Measurements from ENCODE around the gene TMEM156.
"Not testable (repeated sequence)": the region's sequence is repeated elsewhere in the genome, so short reads cannot be mapped to it uniquely, and the experiment has no call there.

Gene TMEM156

DNA sequence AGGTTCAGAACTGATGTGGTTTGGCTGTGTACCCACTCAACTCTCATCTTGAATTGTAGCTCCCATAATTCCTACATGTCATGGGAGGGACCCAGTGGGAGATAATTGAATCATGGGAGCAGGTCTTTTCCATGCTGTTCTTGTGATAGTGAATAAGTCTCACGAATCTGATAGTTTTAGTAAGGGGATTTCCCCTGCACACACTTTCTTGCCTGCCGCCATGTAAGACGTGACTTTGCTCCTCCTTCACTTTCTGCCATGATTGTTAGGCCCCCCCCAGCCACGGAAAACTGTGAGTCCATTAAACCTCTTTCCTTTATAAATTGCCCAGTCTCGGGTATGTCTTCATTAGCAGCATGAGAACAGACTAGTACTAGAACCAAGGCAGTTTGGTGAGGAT is 73.0 kb downstream of the TMEM156 start:
- H3K23ac ChIP-seq (ENCODE audit: low read length); H2AFZ ChIP-seq (ENCODE audit: insufficient read depth, low read length, poor library complexity); H3K79me2 ChIP-seq (ENCODE audit: control insufficient read depth, insufficient read depth, low read length, poor library complexity); H3K9me3 ChIP-seq (ENCODE audit: insufficient read depth, low read depth, low read length); H3K36me3 ChIP-seq (ENCODE audit: control insufficient read depth in 1 of 2, insufficient read depth in 2 of 2, low read length in 2 of 2); H3K18ac ChIP-seq (ENCODE audit: low read length); H4K8ac ChIP-seq (ENCODE audit: low read depth, low read length); H3K4me3 ChIP-seq (ENCODE audit: low read depth, low read length); DNase-seq; H2BK12ac ChIP-seq (ENCODE audit: low read length); H3K14ac ChIP-seq (ENCODE audit: low read length); H4K12ac ChIP-seq (ENCODE audit: low read depth, low read length); H2AK5ac ChIP-seq (ENCODE audit: low read length); H3K27me3 ChIP-seq (ENCODE audit: insufficient read depth, low read length); H2BK5ac ChIP-seq (ENCODE audit: low read depth, low read length, poor library complexity); H2BK120ac ChIP-seq (ENCODE audit: insufficient read depth, low read length, poor library complexity); H3K4me2 ChIP-seq (ENCODE audit: low read length); H3K79me1 ChIP-seq (ENCODE audit: low read length); H3K9ac ChIP-seq (ENCODE audit: low read length); H3K4me1 ChIP-seq (ENCODE audit: control insufficient read depth in 1 of 2, insufficient read depth in 2 of 2, low read length in 2 of 2); H3K27ac ChIP-seq (ENCODE audit: low read depth, low read length); H3K4ac ChIP-seq (ENCODE audit: low read depth, low read length); H4K91ac ChIP-seq (ENCODE audit: low read depth, low read length): not testable (repeated sequence)
- WGBS (ENCODE audit: extremely low coverage, insufficient coverage, insufficient read length) = no CpG with 5 or more reads among the region's 5 CpGs

DNA sequence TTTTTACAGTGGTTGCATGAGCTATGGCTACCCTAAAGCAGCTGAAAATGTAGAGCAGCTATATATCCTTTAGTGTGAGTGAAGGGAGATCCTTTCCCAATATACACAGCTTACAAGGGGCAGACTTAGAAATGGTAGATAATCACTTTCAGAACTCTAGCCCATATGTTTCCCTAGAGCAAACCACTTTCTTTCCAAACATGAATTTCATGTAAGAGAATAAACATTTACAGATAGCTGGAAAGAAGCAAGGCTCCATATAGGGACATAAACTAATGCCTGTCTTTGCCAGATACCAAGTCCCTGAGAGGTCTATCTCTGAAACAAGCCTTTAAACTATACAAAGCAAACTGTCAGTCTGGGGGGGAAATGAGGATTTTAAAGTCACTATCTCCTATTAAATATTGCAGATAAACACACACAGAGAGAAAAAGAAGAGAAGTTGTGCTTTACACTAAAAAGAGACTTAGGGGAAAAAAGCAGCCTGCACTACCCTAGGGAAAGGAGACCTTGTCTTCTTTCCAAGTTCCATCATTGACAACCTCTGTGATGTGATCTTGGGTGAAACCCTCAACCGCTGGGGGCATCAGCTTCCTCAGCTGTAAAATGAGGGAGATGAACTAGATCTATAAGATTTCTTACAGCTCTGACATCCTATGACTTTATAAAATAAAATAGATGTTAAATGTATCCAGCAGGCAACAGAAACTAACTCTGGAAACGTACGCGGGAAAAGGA is 73.6 kb downstream of the TMEM156 start:
- no peak overlapping the region for H3K4me2 ChIP-seq (ENCODE audit: low read length)
- H2AK5ac ChIP-seq (ENCODE audit: low read length) = no peak overlapping the region
- no peak overlapping the region for H4K8ac ChIP-seq (ENCODE audit: low read depth, low read length)
- H2BK5ac ChIP-seq (ENCODE audit: low read depth, low read length, poor library complexity) = no peak overlapping the region
- H3K23ac ChIP-seq (ENCODE audit: low read length) = no peak overlapping the region
- no peak overlapping the region for H3K9ac ChIP-seq (ENCODE audit: low read length)
- H2BK12ac ChIP-seq (ENCODE audit: low read length) = no peak overlapping the region
- H3K4me1 ChIP-seq (ENCODE audit: control insufficient read depth in 1 of 2, insufficient read depth in 2 of 2, low read length in 2 of 2) = no peaks in the 10 kb centered on the region
- no peak overlapping the region for H3K4ac ChIP-seq (ENCODE audit: low read depth, low read length)
- H4K91ac ChIP-seq (ENCODE audit: low read depth, low read length) = no peak overlapping the region
- H4K12ac ChIP-seq (ENCODE audit: low read depth, low read length) = no peak overlapping the region
- H3K9me3 ChIP-seq (ENCODE audit: insufficient read depth, low read depth, low read length) = no peaks in the 10 kb centered on the region
- H3K79me2 ChIP-seq (ENCODE audit: control insufficient read depth, insufficient read depth, low read length, poor library complexity) = no peaks in the 10 kb centered on the region
- H3K18ac ChIP-seq (ENCODE audit: low read length) = no peak overlapping the region
- H3K27me3 ChIP-seq (ENCODE audit: insufficient read depth, low read length) = no peaks in the 10 kb centered on the region
- H3K79me1 ChIP-seq (ENCODE audit: low read length) = no peaks in the 10 kb centered on the region
- H3K14ac ChIP-seq (ENCODE audit: low read length) = no peak overlapping the region
- DNase-seq = no peak
- no peak overlapping the region for H2AFZ ChIP-seq (ENCODE audit: insufficient read depth, low read length, poor library complexity)
- H3K36me3 ChIP-seq (ENCODE audit: control insufficient read depth in 1 of 2, insufficient read depth in 2 of 2, low read length in 2 of 2) = no peaks in the 10 kb centered on the region
- no peak overlapping the region for H3K27ac ChIP-seq (ENCODE audit: low read depth, low read length)
- H3K4me3 ChIP-seq (ENCODE audit: low read depth, low read length) = no peak overlapping the region
- no CpG with 5 or more reads among the region's 4 CpGs for WGBS (ENCODE audit: extremely low coverage, insufficient coverage, insufficient read length)
- no peak overlapping the region for H2BK120ac ChIP-seq (ENCODE audit: insufficient read depth, low read length, poor library complexity)

DNA sequence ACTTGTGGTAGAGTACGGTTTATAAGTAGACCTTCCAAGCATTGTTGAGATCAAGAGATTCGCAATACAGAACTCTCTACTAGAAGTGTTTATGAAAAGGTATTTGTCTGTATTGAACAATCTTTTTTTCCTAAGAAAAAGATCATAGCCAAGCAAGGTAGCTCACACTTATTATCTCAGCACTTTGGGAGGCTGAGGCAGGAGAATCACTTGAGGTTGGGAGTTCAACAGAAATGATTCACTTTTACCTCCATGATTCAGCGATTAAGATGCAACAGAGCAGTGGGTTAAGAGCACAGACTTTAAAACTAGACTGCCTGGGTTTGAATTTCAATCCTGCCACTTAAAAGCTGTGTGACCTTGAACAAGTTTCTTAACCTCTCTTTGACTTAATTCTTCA is 74.3 kb downstream of the TMEM156 start:
- Histone ChIP-seq H3K27me3 (ENCODE audit: insufficient read depth, low read length) (no peaks in the 10 kb centered on the region), H2BK12ac (ENCODE audit: low read length) (no peak overlapping the region), H3K36me3 (ENCODE audit: control insufficient read depth in 1 of 2, insufficient read depth in 2 of 2, low read length in 2 of 2) (no peaks in the 10 kb centered on the region), H3K4ac (ENCODE audit: low read depth, low read length) (no peak overlapping the region), H3K18ac (ENCODE audit: low read length) (no peak overlapping the region), H3K27ac (ENCODE audit: low read depth, low read length) (no peak overlapping the region), H2BK120ac (ENCODE audit: insufficient read depth, low read length, poor library complexity) (no peak overlapping the region), H3K9ac (ENCODE audit: low read length) (no peak overlapping the region), H3K79me2 (ENCODE audit: control insufficient read depth, insufficient read depth, low read length, poor library complexity) (no peaks in the 10 kb centered on the region), H3K4me2 (ENCODE audit: low read length) (no peak overlapping the region), H3K9me3 (ENCODE audit: insufficient read depth, low read depth, low read length) (no peaks in the 10 kb centered on the region), H4K8ac (ENCODE audit: low read depth, low read length) (no peak overlapping the region), H3K4me3 (ENCODE audit: low read depth, low read length) (no peak overlapping the region), H3K79me1 (ENCODE audit: low read length) (no peaks in the 10 kb centered on the region), H4K91ac (ENCODE audit: low read depth, low read length) (no peak overlapping the region), H3K14ac (ENCODE audit: low read length) (no peak overlapping the region), H3K4me1 (ENCODE audit: control insufficient read depth in 1 of 2, insufficient read depth in 2 of 2, low read length in 2 of 2) (no peaks in the 10 kb centered on the region), H2AK5ac (ENCODE audit: low read length) (no peak overlapping the region), H4K12ac (ENCODE audit: low read depth, low read length) (no peak overlapping the region), H3K23ac (ENCODE audit: low read length) (no peak overlapping the region), H2AFZ (ENCODE audit: insufficient read depth, low read length, poor library complexity) (no peak overlapping the region), H2BK5ac (ENCODE audit: low read depth, low read length, poor library complexity) (no peak overlapping the region)
- WGBS (ENCODE audit: extremely low coverage, insufficient coverage, insufficient read length) = no CpG with 5 or more reads among the region's 3 CpGs
- no peak for DNase-seq

DNA sequence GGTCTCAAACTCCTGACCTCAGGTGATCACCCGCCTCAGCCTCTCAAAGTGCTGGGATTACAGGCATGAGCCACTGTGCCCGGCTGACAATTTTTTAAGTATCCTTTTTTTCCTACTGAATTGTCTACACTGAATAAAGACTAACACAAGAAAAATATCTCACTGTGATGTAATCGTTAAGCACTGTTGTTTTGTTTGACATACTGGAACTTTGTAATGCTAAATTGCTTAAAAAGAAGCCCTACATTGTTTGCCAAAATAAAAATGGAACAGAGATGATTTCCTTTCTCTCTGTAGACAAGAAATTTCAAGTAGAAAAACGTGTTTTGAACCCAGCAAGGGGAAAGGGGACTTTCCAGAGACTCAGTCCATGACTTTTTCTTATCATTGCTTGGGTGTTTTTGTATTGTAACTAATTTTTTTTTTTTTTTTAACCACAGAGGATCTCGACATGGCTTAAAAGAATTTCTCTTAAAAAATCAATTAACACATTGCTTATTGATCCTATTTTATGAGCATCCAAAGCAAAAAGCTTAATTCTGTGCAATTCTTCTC is 74.9 kb downstream of the TMEM156 start:
- Histone ChIP-seq H2BK12ac (ENCODE audit: low read length) (no peak overlapping the region), H3K27ac (ENCODE audit: low read depth, low read length) (no peak overlapping the region), H3K4ac (ENCODE audit: low read depth, low read length) (no peak overlapping the region), H3K79me2 (ENCODE audit: control insufficient read depth, insufficient read depth, low read length, poor library complexity) (no peaks in the 10 kb centered on the region), H3K36me3 (ENCODE audit: control insufficient read depth in 1 of 2, insufficient read depth in 2 of 2, low read length in 2 of 2) (no peaks in the 10 kb centered on the region), H3K23ac (ENCODE audit: low read length) (no peak overlapping the region), H2BK5ac (ENCODE audit: low read depth, low read length, poor library complexity) (no peak overlapping the region), H3K79me1 (ENCODE audit: low read length) (no peaks in the 10 kb centered on the region), H2BK120ac (ENCODE audit: insufficient read depth, low read length, poor library complexity) (no peak overlapping the region), H3K18ac (ENCODE audit: low read length) (no peak overlapping the region), H3K9ac (ENCODE audit: low read length) (no peak overlapping the region), H2AK5ac (ENCODE audit: low read length) (no peak overlapping the region), H3K4me1 (ENCODE audit: control insufficient read depth in 1 of 2, insufficient read depth in 2 of 2, low read length in 2 of 2) (no peaks in the 10 kb centered on the region), H4K12ac (ENCODE audit: low read depth, low read length) (no peak overlapping the region), H2AFZ (ENCODE audit: insufficient read depth, low read length, poor library complexity) (no peak overlapping the region), H3K27me3 (ENCODE audit: insufficient read depth, low read length) (no peaks in the 10 kb centered on the region), H3K4me3 (ENCODE audit: low read depth, low read length) (no peak overlapping the region), H3K14ac (ENCODE audit: low read length) (no peak overlapping the region), H3K4me2 (ENCODE audit: low read length) (no peak overlapping the region), H4K8ac (ENCODE audit: low read depth, low read length) (no peak overlapping the region), H4K91ac (ENCODE audit: low read depth, low read length) (no peak overlapping the region), H3K9me3 (ENCODE audit: insufficient read depth, low read depth, low read length) (no peaks in the 10 kb centered on the region)
- WGBS (ENCODE audit: extremely low coverage, insufficient coverage, insufficient read length) = no CpG with 5 or more reads among the region's 5 CpGs
- DNase-seq = no peak

Data from trophoblast cell (in vitro differentiated cells and primary cell).